A673 (cell line): ENCODE results near the gene DMD.

ENCODE experiments used
- EZH2 ChIP-seq: fragments of 200-600 bp; sonication (generic); IDR thresholded peaks from 2 replicates; pipeline ENCODE4 v1.6.1; 2017; ENCODE audit warnings: borderline replicate concordance, low read depth, mild to moderate bottlenecking, mixed read lengths, antibody characterized with exemption, low read length; ENCODE audit not compliant: poor library complexity, severe bottlenecking
- TF ChIP-seq, protein P1 (sequence below): fragments of 300-800, 200-600 bp; sonication (generic); conservative IDR thresholded peaks from 2 replicates; pipeline ENCODE4 v1.5.1; 2017; ENCODE audit warnings: low read depth, mild to moderate bottlenecking, antibody characterized with exemption, low read length, moderate library complexity, mixed read lengths

DNA sequence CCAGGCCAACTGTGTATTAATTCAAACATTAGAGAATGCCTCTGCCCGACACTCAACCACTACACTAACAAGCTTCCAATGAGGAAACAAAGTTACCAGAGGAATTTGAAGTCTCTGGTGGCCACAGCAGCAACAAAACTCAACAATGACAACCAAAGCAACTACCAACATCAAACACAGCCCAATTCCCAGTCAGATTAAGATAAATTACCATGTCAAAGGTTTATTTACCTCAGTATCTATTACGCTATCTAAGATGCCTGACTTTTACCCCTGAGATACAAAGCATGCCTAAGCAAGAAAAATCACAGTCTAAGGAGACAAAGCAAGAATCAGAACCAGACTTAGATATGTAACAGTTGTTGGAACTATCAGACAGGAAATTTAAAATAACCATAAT, 1909.4 kb downstream of the DMD start:
- TF ChIP-seq, protein P1, sequence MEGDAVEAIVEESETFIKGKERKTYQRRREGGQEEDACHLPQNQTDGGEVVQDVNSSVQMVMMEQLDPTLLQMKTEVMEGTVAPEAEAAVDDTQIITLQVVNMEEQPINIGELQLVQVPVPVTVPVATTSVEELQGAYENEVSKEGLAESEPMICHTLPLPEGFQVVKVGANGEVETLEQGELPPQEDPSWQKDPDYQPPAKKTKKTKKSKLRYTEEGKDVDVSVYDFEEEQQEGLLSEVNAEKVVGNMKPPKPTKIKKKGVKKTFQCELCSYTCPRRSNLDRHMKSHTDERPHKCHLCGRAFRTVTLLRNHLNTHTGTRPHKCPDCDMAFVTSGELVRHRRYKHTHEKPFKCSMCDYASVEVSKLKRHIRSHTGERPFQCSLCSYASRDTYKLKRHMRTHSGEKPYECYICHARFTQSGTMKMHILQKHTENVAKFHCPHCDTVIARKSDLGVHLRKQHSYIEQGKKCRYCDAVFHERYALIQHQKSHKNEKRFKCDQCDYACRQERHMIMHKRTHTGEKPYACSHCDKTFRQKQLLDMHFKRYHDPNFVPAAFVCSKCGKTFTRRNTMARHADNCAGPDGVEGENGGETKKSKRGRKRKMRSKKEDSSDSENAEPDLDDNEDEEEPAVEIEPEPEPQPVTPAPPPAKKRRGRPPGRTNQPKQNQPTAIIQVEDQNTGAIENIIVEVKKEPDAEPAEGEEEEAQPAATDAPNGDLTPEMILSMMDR = no peak
- TF ChIP-seq EZH2 = no peak
